ENCODE measurements around the gene EXOC6.
"Not testable (repeated sequence)": the region's sequence is repeated elsewhere in the genome, so short reads cannot be mapped to it uniquely, and the experiment has no call there.

Gene EXOC6

GRCh38 chr10:92957223-92958010, 109.1 kb downstream of the EXOC6 start:
- no peak for DNase-seq

- no peak for DNase-seq
Measured at GRCh38 chr10:92961638-92962037, 113.3 kb downstream of the EXOC6 start.

GRCh38 chr10:92965314-92965713, 117.0 kb downstream of the EXOC6 start:
- peak; percentile 54 for DNase-seq

- DNase-seq = no peak
Measured at GRCh38 chr10:92967641-92968040, 119.3 kb downstream of the EXOC6 start.

- peak; percentile 36 for DNase-seq
Measured at GRCh38 chr10:92969151-92969550, 120.8 kb downstream of the EXOC6 start.

GRCh38 chr10:92970301-92971070, 122.2 kb downstream of the EXOC6 start:
- DNase-seq = peak; percentile 87

GRCh38 chr10:92972066-92972870, 123.9 kb downstream of the EXOC6 start:
- DNase-seq = peak; percentile 78

GRCh38 chr10:92972886-92973285, 124.6 kb downstream of the EXOC6 start:
- no peak for DNase-seq

- DNase-seq = not testable (repeated sequence)
Measured at GRCh38 chr10:92976278-92976677, 128.0 kb downstream of the EXOC6 start.

- DNase-seq = no peak
Measured at GRCh38 chr10:92989250-92989649, 140.9 kb downstream of the EXOC6 start.

GRCh38 chr10:92990615-92991014, 142.3 kb downstream of the EXOC6 start:
- DNase-seq = peak; percentile 39

GRCh38 chr10:92991513-92991912, 143.2 kb downstream of the EXOC6 start:
- DNase-seq = no peak

- no peak for DNase-seq
Measured at GRCh38 chr10:92993699-92994272, 145.5 kb downstream of the EXOC6 start.

- DNase-seq = no peak
Measured at GRCh38 chr10:92995509-92995908, 147.2 kb downstream of the EXOC6 start.

GRCh38 chr10:92997620-92998019, 149.3 kb downstream of the EXOC6 start:
- DNase-seq = peak; percentile 4

- no peak for DNase-seq
Measured at GRCh38 chr10:92999191-92999590, 150.9 kb downstream of the EXOC6 start.

- DNase-seq = peak; percentile 56
Measured at GRCh38 chr10:93006435-93007039, 158.2 kb downstream of the EXOC6 start.

- DNase-seq = no peak
Measured at GRCh38 chr10:93015722-93016121, 167.4 kb downstream of the EXOC6 start.

- DNase-seq = no peak
Measured at GRCh38 chr10:93023013-93023650, 174.8 kb downstream of the EXOC6 start.

GRCh38 chr10:93026072-93026471, 177.8 kb downstream of the EXOC6 start:
- DNase-seq = no peak

GRCh38 chr10:93027508-93027907, 179.2 kb downstream of the EXOC6 start:
- no peak for DNase-seq

- peak; percentile 46 for DNase-seq
Measured at GRCh38 chr10:93028883-93029282, 180.6 kb downstream of the EXOC6 start.
